ENCODE data around the gene RAMP3.
A peak's percentile ranks its signal among the peaks of the same experiment; 100 is the strongest.
"Not testable (repeated sequence)": the region's sequence is repeated elsewhere in the genome, so short reads cannot be mapped to it uniquely, and the experiment has no call there.

The RAMP3 gene

DNA sequence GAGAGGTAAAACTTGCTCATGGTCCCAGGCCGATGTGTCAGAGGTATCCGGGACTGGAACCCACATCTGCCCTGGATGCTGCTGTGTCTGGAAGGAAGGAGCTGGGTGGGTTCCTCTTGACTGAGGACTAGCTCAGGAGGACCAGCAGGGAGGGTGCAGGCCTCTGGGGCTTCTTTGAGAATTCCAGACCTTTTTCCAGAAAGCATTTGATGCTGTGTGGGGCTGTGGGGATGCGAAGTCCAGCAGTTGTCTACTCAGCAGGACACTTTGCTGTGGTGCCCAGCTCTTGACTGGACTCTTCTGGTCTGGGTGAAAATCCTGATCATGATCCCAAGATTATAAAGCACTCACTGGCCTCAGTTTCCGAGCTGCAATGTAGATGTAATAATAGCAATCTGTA, 1.7 kb downstream of the RAMP3 start:
- Histone ChIP-seq H3K9me3 (ENCODE audit: control insufficient read depth in 1 of 2, low read length in 2 of 2) (peaks cover 0 to 11% of the 10 kb centered on the region in 2 donors), H3K27me3 (ENCODE audit: low read depth, low read length) (peaks cover 4% of the 10 kb centered on the region), H3K27ac (ENCODE audit: low read length) (peak overlapping the region; percentile 8), H3K4me3 (ENCODE audit: low read depth in 1 of 2, low read length in 2 of 2) (peak overlapping the region in 1 of 2 donors; percentile 9), H3K4me1 (ENCODE audit: control insufficient read depth in 1 of 2, insufficient read depth in 2 of 2, low read length in 2 of 2) (peaks cover 0 to 4% of the 10 kb centered on the region in 2 donors), H3K36me3 (ENCODE audit: control insufficient read depth in 1 of 2, insufficient read depth in 2 of 2, low read length in 2 of 2) (no peaks in the 10 kb centered on the region)

DNA sequence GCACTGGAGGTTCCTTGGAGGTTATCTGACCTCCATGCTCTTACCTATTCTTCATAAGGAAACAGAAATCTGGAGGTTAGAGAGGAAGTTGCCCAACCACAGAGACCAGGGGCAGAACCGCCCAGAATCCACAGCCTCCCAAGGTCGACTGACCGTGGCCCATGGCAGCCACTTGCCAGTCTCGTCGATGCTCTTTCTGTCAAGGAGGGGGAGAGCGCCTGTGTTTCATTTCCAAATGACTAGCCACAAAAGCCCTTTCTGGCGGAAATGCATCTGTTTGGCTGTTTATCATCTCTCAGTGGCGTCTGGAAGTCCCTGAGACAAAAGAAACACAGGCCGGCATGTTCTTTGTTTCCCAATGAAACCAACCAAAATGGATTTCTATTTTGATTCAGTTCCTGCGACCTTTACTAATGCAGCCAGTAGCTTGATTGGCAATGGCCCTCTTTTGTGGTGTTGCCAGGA, 2.9 kb downstream of the RAMP3 start:
- peaks cover 0 to 11% of the 10 kb centered on the region in 2 donors for H3K9me3 ChIP-seq (ENCODE audit: control insufficient read depth in 1 of 2, low read length in 2 of 2)
- no peak overlapping the region for H3K4me3 ChIP-seq (ENCODE audit: low read depth in 1 of 2, low read length in 2 of 2)
- peaks cover 4% of the 10 kb centered on the region for H3K27me3 ChIP-seq (ENCODE audit: low read depth, low read length)
- H3K36me3 ChIP-seq (ENCODE audit: control insufficient read depth in 1 of 2, insufficient read depth in 2 of 2, low read length in 2 of 2): no peaks in the 10 kb centered on the region
- H3K4me1 ChIP-seq (ENCODE audit: control insufficient read depth in 1 of 2, insufficient read depth in 2 of 2, low read length in 2 of 2): no peaks in the 10 kb centered on the region
- no peak overlapping the region for H3K27ac ChIP-seq (ENCODE audit: low read length)

- Histone ChIP-seq H3K9me3 (ENCODE audit: control insufficient read depth in 1 of 2, low read length in 2 of 2) (peaks cover 0 to 11% of the 10 kb centered on the region in 2 donors), H3K27me3 (ENCODE audit: low read depth, low read length) (peaks cover 4% of the 10 kb centered on the region), H3K4me3 (ENCODE audit: low read depth in 1 of 2, low read length in 2 of 2) (no peak overlapping the region), H3K27ac (ENCODE audit: low read length) (no peak overlapping the region), H3K4me1 (ENCODE audit: control insufficient read depth in 1 of 2, insufficient read depth in 2 of 2, low read length in 2 of 2) (no peaks in the 10 kb centered on the region), H3K36me3 (ENCODE audit: control insufficient read depth in 1 of 2, insufficient read depth in 2 of 2, low read length in 2 of 2) (no peaks in the 10 kb centered on the region)
Measured at GRCh38 chr7:45161138-45161537, 3.5 kb downstream of the RAMP3 start.

DNA sequence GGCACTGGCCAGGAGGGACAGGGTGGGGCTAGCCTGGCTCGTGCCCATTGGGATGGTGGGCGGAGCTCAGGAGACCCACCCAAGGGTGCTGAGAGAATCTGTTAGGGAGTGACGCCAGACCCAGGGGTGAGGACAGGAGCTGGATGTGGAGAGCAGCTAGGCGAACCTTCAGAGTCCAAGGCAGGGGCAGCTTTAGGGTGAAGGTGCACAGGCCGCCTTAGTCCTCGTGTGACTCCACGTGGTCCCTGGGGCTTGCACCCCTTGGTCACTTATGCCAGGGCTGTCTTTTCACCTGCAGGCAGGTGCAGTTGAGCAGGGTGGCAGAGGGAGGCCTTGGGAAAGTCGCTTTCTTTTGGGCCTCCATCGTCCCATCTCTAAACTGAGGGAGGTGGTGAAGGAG, 4.3 kb downstream of the RAMP3 start:
- Histone ChIP-seq H3K4me1 (ENCODE audit: control insufficient read depth in 1 of 2, insufficient read depth in 2 of 2, low read length in 2 of 2) (no peaks in the 10 kb centered on the region), H3K27ac (ENCODE audit: low read length) (no peak overlapping the region)

GRCh38 chr7:45162311-45162845, 4.8 kb downstream of the RAMP3 start:
- no peaks in the 10 kb centered on the region for H3K4me1 ChIP-seq (ENCODE audit: control insufficient read depth in 1 of 2, insufficient read depth in 2 of 2, low read length in 2 of 2)

More for the DNA sequence above, 4.3 kb downstream of the RAMP3 start:
- H3K27me3 ChIP-seq (ENCODE audit: low read depth, low read length): peaks cover 4% of the 10 kb centered on the region
- peaks cover 0 to 11% of the 10 kb centered on the region in 2 donors for H3K9me3 ChIP-seq (ENCODE audit: control insufficient read depth in 1 of 2, low read length in 2 of 2)
- no peak overlapping the region for H3K4me3 ChIP-seq (ENCODE audit: low read depth in 1 of 2, low read length in 2 of 2)
- no peaks in the 10 kb centered on the region for H3K36me3 ChIP-seq (ENCODE audit: control insufficient read depth in 1 of 2, insufficient read depth in 2 of 2, low read length in 2 of 2)

GRCh38 chr7:45162943-45163691, 5.5 kb downstream of the RAMP3 start:
- Histone ChIP-seq H3K36me3 (ENCODE audit: control insufficient read depth in 1 of 2, insufficient read depth in 2 of 2, low read length in 2 of 2) (no peaks in the 10 kb centered on the region), H3K27me3 (ENCODE audit: low read depth, low read length) (no peaks in the 10 kb centered on the region), H3K4me3 (ENCODE audit: low read depth in 1 of 2, low read length in 2 of 2) (no peak overlapping the region), H3K27ac (ENCODE audit: low read length) (no peak overlapping the region), H3K9me3 (ENCODE audit: control insufficient read depth in 1 of 2, low read length in 2 of 2) (peaks cover 0 to 11% of the 10 kb centered on the region in 2 donors), H3K4me1 (ENCODE audit: control insufficient read depth in 1 of 2, insufficient read depth in 2 of 2, low read length in 2 of 2) (no peaks in the 10 kb centered on the region)

More at GRCh38 chr7:45162311-45162845, 4.8 kb downstream of the RAMP3 start:
- Histone ChIP-seq H3K27ac (ENCODE audit: low read length) (no peak overlapping the region), H3K4me3 (ENCODE audit: low read depth in 1 of 2, low read length in 2 of 2) (no peak overlapping the region), H3K9me3 (ENCODE audit: control insufficient read depth in 1 of 2, low read length in 2 of 2) (peaks cover 0 to 11% of the 10 kb centered on the region in 2 donors), H3K36me3 (ENCODE audit: control insufficient read depth in 1 of 2, insufficient read depth in 2 of 2, low read length in 2 of 2) (no peaks in the 10 kb centered on the region), H3K27me3 (ENCODE audit: low read depth, low read length) (no peaks in the 10 kb centered on the region)

DNA sequence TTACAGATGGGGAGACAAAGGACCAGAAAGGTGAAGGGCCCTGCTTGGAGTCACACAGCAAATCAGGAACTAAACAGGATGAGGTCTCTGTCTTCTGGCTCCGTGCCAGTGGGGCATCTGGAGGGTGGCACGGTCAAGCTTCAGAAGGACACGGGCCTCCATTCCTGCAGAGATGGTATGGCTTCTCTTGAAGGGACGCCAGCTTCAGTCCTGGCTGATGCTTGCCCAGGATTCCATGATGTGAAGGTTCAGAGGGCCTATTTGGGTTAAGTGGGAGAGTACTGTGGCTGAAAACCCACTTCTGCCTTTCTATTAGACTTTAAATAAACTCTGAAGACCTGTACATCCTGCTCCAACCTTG, 6.1 kb downstream of the RAMP3 start:
- Histone ChIP-seq H3K27me3 (ENCODE audit: low read depth, low read length) (no peaks in the 10 kb centered on the region), H3K4me3 (ENCODE audit: low read depth in 1 of 2, low read length in 2 of 2) (no peak overlapping the region), H3K36me3 (ENCODE audit: control insufficient read depth in 1 of 2, insufficient read depth in 2 of 2, low read length in 2 of 2) (no peaks in the 10 kb centered on the region), H3K9me3 (ENCODE audit: control insufficient read depth in 1 of 2, low read length in 2 of 2) (peaks cover 0 to 11% of the 10 kb centered on the region in 2 donors), H3K4me1 (ENCODE audit: control insufficient read depth in 1 of 2, insufficient read depth in 2 of 2, low read length in 2 of 2) (no peaks in the 10 kb centered on the region), H3K27ac (ENCODE audit: low read length) (no peak overlapping the region)

GRCh38 chr7:45164271-45164670, 6.7 kb downstream of the RAMP3 start:
- H3K27ac ChIP-seq (ENCODE audit: low read length); H3K36me3 ChIP-seq (ENCODE audit: control insufficient read depth in 1 of 2, insufficient read depth in 2 of 2, low read length in 2 of 2); H3K4me1 ChIP-seq (ENCODE audit: control insufficient read depth in 1 of 2, insufficient read depth in 2 of 2, low read length in 2 of 2); H3K4me3 ChIP-seq (ENCODE audit: low read depth in 1 of 2, low read length in 2 of 2); H3K27me3 ChIP-seq (ENCODE audit: low read depth, low read length): not testable (repeated sequence)
- peaks cover 0 to 11% of the 10 kb centered on the region in 2 donors for H3K9me3 ChIP-seq (ENCODE audit: control insufficient read depth in 1 of 2, low read length in 2 of 2)

DNA sequence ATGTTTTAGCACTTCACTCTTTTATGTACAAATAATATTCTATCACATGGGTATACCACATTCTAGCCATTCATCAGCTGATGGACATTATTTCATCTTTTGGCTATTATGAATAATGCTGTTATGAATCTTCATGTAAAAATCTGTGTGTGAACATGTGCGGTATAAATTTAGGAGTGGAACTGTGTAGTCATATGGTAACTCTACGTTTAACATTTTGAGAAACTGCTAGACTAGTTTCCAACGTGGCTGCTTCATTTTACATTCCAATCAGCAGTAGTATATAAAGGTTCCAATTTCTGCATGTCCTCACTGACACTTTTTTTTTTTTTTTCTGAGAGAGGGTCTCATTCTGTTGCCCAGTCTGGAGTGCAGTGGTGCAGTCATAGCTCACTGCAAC, 8.3 kb downstream of the RAMP3 start:
- Histone ChIP-seq H3K9me3 (ENCODE audit: control insufficient read depth in 1 of 2, low read length in 2 of 2) (peaks cover 0 to 11% of the 10 kb centered on the region in 2 donors), H3K27ac (ENCODE audit: low read length) (no peak overlapping the region), H3K36me3 (ENCODE audit: control insufficient read depth in 1 of 2, insufficient read depth in 2 of 2, low read length in 2 of 2) (no peaks in the 10 kb centered on the region), H3K27me3 (ENCODE audit: low read depth, low read length) (no peaks in the 10 kb centered on the region), H3K4me1 (ENCODE audit: control insufficient read depth in 1 of 2, insufficient read depth in 2 of 2, low read length in 2 of 2) (no peaks in the 10 kb centered on the region), H3K4me3 (ENCODE audit: low read depth in 1 of 2, low read length in 2 of 2) (no peak overlapping the region)

GRCh38 chr7:45171946-45172345, 14.4 kb downstream of the RAMP3 start:
- Histone ChIP-seq H3K27ac (ENCODE audit: low read length) (no peak overlapping the region), H3K9me3 (ENCODE audit: control insufficient read depth in 1 of 2, low read length in 2 of 2) (no peaks in the 10 kb centered on the region), H3K4me1 (ENCODE audit: control insufficient read depth in 1 of 2, insufficient read depth in 2 of 2, low read length in 2 of 2) (no peaks in the 10 kb centered on the region), H3K36me3 (ENCODE audit: control insufficient read depth in 1 of 2, insufficient read depth in 2 of 2, low read length in 2 of 2) (no peaks in the 10 kb centered on the region), H3K27me3 (ENCODE audit: low read depth, low read length) (no peaks in the 10 kb centered on the region), H3K4me3 (ENCODE audit: low read depth in 1 of 2, low read length in 2 of 2) (no peak overlapping the region)

GRCh38 chr7:45173596-45174327, 16.2 kb downstream of the RAMP3 start:
- no peaks in the 10 kb centered on the region for H3K27me3 ChIP-seq (ENCODE audit: low read depth, low read length)
- no peaks in the 10 kb centered on the region for H3K36me3 ChIP-seq (ENCODE audit: control insufficient read depth in 1 of 2, insufficient read depth in 2 of 2, low read length in 2 of 2)
- H3K9me3 ChIP-seq (ENCODE audit: control insufficient read depth in 1 of 2, low read length in 2 of 2): no peaks in the 10 kb centered on the region
- H3K4me3 ChIP-seq (ENCODE audit: low read depth in 1 of 2, low read length in 2 of 2): no peak overlapping the region
- H3K27ac ChIP-seq (ENCODE audit: low read length): no peak overlapping the region
- no peaks in the 10 kb centered on the region for H3K4me1 ChIP-seq (ENCODE audit: control insufficient read depth in 1 of 2, insufficient read depth in 2 of 2, low read length in 2 of 2)
